ENCODE measurements around the gene BMP7.

DNA sequence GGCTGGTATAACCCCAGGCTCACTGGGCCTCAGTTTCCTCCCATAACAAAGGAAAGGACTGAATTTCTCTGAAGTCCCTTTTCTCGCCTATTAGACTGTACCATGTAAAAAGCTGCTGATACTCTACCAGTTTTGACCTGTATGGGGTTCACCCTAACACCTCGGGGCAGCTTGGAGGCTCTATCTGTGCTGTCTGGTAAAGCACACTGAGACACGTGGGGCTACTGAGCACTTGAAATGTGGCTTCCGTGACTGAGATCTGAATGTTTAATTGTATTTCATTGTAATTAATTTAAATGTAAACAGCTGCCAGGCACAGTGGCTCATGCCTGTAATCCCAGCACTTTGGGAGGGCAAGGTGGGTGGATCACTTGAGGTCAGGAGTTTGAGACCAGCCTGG lies 24.0 kb downstream of the BMP7 start:
- TF ChIP-seq GATA2 (IDR thresholded peaks at IDR 0.05; ENCODE audit: low read depth, low read length) (no peak), GATA3 (IDR thresholded peaks at IDR 0.05; ENCODE audit: low read depth, low read length) (no peak)

Data from SH-SY5Y (cell line).